ENCODE measurements around the gene ADAT1.

The ADAT1 gene

DNA sequence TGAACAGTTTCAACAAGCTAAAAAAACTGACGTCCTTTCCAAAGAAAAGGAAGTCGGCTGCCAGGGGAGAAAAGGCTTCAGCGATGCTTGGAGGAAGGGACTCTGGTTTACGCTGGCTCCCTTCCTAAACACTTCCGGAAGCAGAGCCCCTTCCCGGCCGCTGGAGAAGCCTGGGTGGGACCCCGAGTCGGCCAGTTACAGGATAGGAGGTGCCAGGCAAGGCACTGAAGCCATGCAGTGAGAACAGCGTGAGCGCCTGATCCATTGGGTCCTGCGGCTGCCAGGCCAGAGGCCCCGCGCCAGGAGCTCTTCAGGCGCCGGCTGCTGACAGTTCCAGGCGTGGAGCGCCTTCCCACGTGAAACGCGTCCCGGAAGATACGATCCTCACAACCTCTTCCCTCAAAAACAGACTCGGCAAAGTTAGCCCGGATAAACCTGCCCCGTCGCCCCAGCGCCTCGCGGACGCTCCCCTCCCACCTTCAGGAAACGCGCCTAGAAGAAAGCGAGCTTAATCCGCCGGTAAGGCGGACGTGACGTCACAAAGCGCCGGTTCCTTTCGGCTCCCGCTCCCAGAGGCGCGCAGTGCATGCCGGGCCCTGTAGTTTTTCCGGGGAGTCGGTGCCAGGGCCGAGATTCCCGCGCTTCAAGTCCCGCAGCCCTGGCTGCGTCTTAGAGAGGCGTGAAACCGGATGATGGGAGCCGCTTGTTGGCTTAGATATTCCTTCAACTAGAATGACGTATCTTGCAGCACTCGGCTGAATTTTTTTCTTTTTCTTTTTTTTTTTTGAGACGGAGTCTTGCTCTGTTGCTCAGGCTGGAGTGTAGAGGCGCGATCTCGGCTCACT, at the start of gene ADAT1:
TSS of gene ADAT1 (minus strand) at position 521 of the 845 bp plus-strand sequence. CDS start 2,482 bp downstream, outside the sequence.
- peak; percentile 95 to 96 for DNase-seq

DNA sequence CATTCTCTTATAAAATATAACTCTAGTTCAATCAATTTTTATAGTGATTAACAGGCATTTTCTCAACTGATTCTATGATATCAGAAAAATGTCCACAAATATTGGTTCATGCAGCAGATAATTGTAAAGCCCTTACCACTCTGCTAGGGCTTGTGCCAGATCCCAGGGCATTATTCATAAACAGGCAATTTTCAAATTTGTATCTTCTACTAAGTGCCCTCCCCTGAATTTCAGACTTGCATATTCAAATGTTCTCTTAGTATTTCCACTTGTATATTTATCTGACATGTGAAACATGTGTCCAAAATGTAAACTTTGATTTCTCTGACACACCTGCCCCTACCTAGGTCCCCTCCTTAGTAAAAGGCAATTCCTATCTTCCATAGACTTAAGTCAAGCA, 44.4 kb upstream of the ADAT1 start:
- DNase-seq, result no peak

DNA sequence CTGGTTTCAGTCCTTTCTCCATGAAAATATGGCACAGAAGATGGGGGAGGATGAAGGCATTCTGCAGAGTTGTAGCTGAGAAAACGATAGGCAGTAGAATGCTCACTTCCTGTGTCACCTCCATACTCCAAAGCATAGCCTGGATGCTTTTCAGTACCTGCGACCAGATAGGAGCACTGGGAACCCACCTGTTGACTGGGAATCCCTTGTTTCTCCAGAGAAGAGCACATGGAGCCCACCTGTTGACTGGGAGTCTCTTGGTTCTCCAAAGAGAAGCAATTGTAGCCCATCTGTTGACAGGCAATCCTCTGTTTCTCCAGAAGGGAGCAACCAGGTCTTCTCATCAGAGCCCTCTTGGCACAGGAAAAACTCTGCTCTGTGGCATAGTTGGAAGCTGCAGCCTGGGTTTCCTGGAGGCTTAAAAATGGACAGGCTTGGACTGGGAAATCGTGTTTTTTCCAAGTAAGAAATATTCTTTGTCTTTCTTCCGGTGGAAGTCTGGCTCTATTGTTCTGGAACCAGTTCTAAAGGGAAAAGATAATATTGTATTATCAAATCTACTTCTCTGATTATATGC, 37.7 kb upstream of the ADAT1 start:
- DNase-seq, result no peak

DNA sequence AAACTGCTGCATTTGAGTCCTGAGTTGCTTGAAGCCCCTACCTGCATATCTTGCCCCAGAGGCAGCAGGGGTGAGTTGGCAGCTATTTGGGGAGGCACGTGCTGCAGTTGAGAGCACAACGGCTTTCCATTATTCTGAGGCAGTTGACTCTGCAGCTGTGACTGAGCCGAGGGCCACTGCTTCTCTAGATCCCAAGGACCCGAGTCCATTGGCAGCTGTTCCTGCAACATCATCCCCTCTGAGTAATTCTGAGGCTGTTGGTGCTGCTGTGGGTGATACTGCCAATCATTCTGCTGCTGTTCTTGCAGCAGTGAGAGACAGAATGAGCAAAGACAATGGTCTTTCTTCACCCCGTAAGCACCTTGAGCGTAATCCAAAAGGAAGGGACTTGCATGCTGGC, 37.2 kb upstream of the ADAT1 start:
- DNase-seq, result no peak

DNA sequence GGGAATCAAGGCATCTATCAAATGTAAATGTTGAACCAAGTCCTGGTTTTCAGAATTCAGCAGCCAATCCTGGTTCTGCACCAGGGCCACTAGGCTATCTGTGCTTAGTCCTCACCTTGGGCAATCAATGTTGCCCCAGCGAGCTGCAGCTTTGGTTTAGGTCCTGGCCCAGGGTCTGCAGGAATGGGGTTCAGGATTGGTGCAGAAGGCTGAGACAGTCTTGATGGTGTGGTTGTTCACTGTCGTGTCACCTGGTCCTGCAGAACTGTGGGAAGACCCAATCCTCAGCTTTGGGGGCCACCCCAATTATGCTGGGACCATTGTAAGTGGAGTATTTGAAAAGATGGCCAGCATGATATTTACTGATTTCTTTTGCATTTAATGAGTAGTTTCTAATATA, 35.1 kb upstream of the ADAT1 start:
- no peak for DNase-seq

DNA sequence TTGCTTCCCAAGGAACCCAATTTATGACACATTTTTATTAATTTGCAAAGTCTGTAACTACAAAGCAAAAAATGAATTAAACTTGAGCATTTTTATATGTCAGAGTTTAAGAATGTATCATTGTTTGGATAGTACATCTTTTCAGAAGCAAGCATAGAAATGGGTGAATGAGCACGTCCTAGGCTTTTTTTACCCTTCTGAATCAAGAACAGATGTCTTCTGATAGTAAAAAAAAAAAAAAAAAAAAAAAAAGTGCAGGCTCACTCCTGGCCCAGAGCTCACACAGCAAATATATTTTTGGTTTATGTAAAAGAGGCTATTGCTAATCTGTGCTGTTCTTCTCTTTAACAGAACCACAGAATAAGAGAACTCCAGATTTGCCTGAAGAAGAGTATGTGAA, 30.8 kb upstream of the ADAT1 start:
- no peak for DNase-seq

DNA sequence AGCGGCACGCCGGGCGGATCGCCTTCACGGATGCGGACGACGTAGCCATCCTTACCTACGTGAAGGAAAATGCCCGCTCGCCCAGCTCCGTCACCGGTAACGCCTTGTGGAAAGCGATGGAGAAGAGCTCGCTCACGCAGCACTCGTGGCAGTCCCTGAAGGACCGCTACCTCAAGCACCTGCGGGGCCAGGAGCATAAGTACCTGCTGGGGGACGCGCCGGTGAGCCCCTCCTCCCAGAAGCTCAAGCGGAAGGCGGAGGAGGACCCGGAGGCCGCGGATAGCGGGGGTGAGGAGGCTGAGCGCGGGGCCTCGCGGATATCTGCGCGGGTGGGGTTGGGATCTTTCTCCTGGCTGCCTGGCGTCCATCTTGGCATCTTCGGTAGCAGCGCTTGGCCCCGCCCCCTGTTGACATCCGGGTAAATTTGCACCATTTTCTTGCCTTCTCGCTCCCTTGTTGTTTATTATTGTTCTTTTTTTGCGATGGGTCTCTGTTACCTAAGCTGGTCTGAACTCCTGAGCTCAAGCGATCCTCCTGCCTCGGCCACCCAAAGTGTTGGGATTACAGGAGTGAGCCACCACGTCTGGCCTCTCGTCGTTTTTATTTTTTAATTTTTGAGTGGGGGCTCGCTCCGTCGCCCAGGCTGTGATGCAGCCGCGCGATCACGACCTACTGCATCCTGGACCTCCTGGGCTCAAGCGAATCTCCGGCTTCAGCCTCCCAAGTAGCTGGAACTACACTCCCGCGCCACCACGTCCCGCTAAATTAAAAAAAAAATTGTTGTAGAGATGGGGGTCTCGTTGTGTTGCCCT, 25.4 kb upstream of the ADAT1 start:
- DNase-seq, result peak; percentile 58 to 77

DNA sequence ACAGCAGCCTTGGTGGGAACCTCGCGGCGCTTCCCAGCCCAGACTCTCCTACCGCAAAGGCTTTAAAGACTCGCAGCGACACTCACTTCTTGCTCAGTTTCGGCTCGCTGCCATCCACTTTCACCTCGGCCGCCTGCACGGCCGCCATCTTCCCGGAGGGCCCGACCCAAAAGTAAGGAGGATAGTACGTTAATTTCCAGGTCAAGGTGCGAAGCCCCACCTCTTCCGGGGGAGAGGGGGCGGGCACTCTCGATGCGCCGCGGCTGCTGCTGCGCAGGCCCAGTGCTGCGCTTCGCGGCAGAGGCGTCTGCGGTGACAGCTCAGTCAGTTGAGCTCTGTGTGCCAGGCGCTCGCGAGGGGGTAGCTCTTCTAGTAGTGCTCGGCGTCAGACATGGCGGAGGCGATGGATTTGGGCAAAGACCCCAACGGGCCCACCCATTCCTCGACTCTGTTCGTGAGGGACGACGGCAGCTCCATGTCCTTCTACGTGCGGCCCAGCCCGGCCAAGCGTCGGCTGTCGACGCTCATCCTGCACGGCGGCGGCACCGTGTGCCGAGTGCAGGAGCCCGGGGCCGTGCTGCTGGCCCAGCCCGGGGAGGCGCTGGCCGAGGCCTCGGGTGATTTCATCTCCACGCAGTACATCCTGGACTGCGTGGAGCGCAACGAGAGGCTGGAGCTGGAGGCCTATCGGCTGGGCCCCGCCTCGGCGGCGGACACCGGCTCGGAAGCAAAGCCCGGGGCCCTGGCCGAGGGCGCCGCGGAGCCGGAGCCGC, 24.6 kb upstream of the ADAT1 start, which contains the start of the genes KARS1 and TERF2IP:
TSS of gene KARS1 (minus strand) at position 174 of the 773 bp plus-strand sequence. CDS start at position 148, 26 bp downstream.
TSS of gene TERF2IP (plus strand) at position 282 of the 773 bp plus-strand sequence. CDS start at position 392, 110 bp downstream.
- DNase-seq, result peak; percentile 93 to 94

- DNase-seq, result peak in 1 of 2 experiments; percentile 37
Observed at GRCh38 chr16:75647112-75647491, 24.0 kb upstream of the ADAT1 start.

- no peak for DNase-seq
Observed at GRCh38 chr16:75644240-75645012, 21.3 kb upstream of the ADAT1 start.

GRCh38 chr16:75640598-75640997, 17.5 kb upstream of the ADAT1 start:
- no peak for DNase-seq

- DNase-seq, result no peak
Observed at GRCh38 chr16:75635036-75635435, 12.0 kb upstream of the ADAT1 start.

- no peak for DNase-seq
Observed at GRCh38 chr16:75632857-75633256, 9.8 kb upstream of the ADAT1 start.

GRCh38 chr16:75630052-75630451, 7.0 kb upstream of the ADAT1 start:
- no peak for DNase-seq

GRCh38 chr16:75629132-75629531, 6.1 kb upstream of the ADAT1 start:
- no peak for DNase-seq

DNA sequence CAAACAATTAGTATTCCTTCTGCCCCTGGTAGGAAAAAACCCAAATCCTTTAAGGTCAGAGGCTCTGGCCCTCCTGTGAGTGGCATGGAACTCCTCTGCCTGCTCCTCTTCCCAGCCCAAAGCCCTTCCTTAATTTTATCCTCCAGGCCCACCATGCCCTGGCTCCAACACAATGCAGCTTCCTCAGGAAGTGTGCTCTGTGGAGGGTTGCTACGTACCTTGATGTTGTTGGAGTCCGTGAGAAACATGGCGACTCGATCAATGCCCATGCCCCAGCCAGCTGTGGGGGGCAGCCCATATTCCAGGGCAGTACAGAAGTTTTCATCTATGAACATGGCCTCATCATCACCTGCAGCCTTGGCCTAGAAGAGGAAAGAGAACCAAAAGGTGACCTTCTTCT, 5.3 kb upstream of the ADAT1 start:
- DNase-seq, result no peak

- peak; percentile 93 for DNase-seq
Observed at GRCh38 chr16:75627851-75628250, 4.8 kb upstream of the ADAT1 start.

GRCh38 chr16:75626806-75627205, 3.7 kb upstream of the ADAT1 start:
- DNase-seq, result no peak

DNA sequence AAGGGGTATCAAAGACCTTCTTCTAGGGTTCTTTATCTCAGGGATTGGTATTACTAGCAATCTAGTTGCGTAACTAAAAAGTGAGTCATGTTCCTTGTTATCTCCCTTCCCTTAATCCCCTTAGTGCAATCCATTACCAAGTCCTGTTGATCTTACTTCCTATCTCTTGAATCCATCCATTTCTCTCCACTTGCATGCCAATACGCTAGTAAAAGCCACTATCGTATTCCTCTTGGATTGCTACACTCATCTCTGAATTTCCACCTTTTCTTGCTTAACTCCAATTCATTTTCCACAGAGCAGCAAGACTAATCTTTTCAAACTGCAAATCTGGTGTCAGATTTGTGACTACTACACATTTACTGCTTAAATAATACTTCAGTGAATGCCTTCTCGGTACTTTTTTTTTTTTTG, 1.8 kb upstream of the ADAT1 start:
- peak; percentile 24 to 30 for DNase-seq

- peak in 1 of 2 experiments; percentile 35 for DNase-seq
Observed at GRCh38 chr16:75621170-75621477, 2.0 kb downstream of the ADAT1 start.

DNA sequence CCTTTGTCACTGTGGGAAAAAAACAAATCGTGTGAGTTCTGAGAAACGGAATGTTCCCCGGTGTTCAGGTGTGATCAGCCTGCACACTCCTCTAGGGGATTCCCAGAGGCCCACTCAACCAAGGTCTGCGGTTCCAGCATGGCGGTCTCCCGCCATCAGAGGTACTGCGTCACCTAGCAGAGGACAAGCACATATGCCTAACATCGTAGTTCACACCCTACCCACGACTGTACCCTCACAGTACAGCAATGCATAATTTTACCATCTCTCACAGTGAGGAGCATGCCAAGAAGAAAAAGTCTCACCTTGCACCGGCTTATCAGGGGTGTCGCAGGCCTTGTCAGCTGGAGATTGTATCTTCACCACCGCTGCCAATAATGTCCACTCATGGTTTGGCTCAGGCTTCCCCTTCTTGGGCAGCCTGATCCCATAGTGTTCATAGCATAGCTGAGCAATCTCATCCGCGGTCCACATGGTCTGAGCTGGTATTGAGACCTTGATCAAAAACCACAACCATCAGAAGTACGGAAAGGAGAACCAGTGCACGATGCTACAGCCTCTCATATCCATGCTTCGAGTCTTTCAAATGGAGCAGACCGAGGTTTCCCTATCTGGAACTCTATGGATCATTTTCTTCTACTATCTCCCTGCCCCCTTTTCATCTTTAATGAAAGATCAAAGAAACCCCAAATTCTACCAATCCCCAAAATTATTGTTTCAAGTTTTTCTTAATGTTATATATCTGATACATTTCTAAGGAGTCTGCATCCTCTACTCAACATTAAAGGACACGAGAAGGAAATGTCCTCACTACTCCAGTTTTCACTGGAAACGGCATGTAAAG, 2.5 kb downstream of the ADAT1 start:
- DNase-seq, result no peak
